GM21447 (cell line): ENCODE data around the gene CSNK2A1.

ENCODE experiments used
- ATAC-seq: cut with Tn5 transposase; IDR thresholded peaks from one replicate; pipeline ENCODE4 v1.9.1; 2021; ENCODE audit not compliant: unreplicated experiment

The CSNK2A1 gene

DNA sequence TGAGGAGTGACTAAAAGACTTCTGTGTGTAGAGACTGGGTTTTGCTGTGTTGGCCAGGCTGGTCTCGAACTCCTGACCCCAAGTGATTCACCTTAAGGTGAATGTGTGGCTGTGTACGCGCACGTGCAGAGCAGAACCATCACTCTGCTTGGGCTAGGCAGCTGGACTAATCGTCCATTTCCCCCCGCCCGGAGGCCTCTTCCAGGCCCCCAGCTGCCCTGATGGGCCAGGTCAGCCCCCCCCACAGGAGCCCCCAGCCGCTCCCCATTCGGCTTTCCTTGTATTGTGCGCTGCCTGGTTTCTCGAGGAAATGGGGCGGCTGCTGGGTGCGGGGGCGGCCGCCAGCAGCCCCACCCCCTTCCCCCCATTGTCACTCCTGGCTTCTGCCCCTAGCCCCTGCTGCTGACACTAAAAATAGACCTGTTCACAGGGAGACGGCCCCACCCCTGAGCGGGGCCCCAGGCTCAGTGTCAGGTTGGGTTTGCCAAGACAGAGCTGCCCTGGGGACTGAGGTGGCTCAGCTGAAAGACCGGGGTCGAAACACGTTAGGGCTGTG lies 24.6 kb upstream of the CSNK2A1 start:
- ATAC-seq, result no peak

- ATAC-seq, result no peak
Measured at GRCh38 chr20:564192-564591, 20.6 kb upstream of the CSNK2A1 start.

DNA sequence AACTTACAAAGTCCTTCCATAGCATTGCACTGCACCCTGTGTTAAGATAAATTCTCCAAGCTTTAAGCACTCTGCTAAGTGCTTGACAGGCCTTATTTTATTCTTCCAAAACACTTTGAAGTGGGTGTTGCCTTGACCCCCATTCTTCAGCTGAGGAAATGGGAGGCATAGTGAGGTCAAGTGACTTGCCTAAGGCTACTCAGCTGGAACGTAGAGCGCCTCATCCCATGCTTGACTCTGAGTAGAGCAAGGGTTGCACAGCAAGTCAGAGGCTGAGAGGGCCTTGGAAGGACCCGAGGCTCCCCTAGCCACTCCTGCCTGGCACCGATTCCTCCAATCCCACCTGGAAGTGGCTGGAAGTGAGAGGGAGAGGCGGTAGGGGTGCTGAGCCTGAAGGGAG lies 19.6 kb upstream of the CSNK2A1 start:
- no peak for ATAC-seq

- no peak for ATAC-seq
Measured at GRCh38 chr20:562232-562897, 18.8 kb upstream of the CSNK2A1 start.

DNA sequence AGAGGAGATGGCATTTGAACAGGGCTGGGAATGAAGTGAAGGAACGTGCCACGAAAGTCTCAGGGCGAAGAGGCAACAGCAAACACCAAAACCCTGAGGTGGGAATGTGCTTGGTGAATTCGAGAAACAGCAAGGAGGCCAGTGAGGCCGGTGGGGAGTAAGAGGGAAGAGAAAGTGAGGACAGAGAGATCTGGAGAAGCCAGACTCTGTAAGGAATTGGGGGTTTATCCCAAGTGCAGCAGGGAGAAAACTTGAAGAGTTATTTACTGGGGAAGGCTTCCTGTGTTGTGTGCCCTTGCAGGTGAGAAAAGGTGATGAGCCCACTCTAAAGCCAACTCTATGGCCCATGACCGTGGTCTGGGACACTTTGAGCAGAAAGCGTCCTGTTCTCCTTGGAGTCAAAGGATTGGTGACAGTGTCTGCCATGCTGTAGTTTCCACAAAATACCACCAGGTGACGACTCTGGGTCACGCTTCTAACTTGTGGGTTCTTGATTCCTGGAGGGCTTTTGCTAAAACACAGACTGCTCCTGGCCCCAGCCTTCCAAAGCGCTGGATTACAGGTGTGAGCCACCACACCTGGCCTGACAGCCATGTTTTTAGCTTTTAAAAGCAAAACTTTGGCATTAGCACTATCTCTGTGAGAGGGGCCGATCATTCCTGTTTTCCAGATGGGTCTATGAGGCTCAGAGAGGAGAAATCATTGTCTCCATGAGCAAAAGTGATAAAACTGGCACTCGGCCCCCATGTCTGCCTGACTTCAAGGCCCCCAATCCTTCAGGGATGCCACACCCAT lies 18.0 kb upstream of the CSNK2A1 start:
- no peak for ATAC-seq

DNA sequence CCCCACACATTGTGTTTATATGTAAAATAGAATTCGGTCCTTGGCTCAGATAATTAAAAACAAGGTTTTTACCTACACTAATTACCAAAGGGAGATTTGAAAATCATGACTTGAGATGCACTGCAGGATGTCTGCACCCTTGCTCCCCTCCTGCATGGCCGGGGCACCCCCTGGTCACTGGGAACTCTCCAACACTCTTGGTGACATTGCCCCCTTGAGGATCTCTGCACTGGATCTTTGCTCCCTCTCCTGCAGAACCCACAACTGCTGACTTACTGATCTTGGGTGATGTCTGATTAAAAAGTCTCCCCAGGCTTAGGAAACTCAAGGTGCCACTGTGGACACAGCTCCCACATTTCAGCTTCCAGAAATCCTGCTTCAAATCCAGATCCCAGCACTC lies 17.1 kb upstream of the CSNK2A1 start:
- no peak for ATAC-seq

DNA sequence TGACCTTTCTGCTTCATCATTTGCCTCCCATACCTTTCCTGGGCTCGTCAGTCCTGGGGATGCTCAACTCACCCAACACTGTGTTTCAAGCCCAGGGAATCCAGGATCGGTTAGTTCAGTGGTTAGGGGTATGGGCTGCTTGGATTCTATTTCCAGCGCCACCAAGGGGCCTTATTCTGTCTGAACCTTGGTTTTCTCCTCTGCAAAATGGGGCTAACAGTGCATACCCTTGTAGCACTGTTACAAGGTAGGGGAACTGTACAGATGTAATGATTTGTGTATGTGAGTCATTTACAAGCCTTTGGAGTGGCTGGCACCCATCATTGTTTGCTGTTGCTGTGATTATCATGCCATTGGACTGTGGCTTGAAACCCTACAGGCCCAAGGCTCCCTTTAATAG lies 14.5 kb upstream of the CSNK2A1 start:
- no peak for ATAC-seq

GRCh38 chr20:556984-557383 lies 13.4 kb upstream of the CSNK2A1 start:
- no peak for ATAC-seq

- ATAC-seq, result no peak
Measured at GRCh38 chr20:555976-556385, 12.4 kb upstream of the CSNK2A1 start.

GRCh38 chr20:550611-551010 lies 7.0 kb upstream of the CSNK2A1 start:
- ATAC-seq, result no peak

- no peak for ATAC-seq
Measured at GRCh38 chr20:549722-550496, 6.3 kb upstream of the CSNK2A1 start.

DNA sequence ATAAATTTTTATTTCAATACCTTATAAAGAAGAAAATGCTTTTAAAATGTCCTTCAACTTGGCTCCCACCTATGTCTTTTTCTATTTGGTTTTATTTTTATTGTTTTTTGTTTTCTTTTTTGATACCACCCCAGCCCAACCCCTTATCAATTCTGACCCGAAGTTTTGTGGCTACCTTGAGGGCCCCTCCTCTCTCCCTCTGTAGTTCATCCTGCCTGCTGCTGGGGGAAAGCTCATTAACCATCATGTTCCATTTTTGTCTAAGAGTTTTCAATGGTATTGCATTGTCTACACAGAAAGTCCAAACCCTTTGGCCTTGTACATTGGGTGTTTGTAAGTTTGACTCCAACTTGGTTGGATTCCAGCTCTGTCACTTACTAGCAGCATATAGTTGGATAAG lies 5.3 kb upstream of the CSNK2A1 start:
- ATAC-seq, result no peak

DNA sequence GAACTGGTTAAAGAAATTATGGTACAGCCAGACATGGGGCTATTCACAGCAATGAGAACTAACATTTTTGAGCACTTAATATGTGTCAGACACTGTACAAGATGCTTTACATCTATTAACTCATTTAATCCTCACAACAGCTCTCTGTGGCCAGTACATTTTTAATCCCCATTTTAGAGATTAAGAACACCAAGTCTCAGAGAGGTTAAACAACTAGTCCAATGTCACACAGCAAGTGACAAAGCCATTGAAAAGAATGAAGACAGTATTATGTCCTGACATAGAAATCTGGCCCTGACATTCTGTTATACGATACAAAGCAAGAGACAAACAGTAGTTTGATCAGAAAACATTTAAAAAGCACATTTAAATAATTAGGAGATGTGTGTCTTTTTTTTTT lies 3.8 kb upstream of the CSNK2A1 start:
- ATAC-seq, result no peak

DNA sequence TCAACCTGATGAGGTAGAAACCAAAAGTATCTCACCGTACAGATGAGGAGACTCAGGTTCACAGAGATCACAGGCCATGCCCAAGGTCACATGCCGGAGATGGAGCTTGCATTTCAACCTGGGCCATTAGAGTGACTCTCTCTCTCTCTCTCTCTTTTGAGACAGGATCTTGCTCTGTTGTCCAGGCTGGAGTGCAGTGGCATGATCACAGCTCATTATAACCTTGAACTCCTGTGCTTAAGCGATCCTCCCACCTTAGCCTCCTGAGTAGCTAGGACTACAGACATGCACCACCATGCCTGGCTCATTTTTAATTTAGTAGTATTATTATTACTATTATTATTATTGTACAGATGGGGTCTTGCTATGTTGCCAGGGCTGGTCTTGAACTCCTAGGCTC lies 2.8 kb upstream of the CSNK2A1 start:
- ATAC-seq, result no peak

- ATAC-seq, result no peak
Measured at GRCh38 chr20:544153-544725, 649 bp upstream of the CSNK2A1 start.

DNA sequence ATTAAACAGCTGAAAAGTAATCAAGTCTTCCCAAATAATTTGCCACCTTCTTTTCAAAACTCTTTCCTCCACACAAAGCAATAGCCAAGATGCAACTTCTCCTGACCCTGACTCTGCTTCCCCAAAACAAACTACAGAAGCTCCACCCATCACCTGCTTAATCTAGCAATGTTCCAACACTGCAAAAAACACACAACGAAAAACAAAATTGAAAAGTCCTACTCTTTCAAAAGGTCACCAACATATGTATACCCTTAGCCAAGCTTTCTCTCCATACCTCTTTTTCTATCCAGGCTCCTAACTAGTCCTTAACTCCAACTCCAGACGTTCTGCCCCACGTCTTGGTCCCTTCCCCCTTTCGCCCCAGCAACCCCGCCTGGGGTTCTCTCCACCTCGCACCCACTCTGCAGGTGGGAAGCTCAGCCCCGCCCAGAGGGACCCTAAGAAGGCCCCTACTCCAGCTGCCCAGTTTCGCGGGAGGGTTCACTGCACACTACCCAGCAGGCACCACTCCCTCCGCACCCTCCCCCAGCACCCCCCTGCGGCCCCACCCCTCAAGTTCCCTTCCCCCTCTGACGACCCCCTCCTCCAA lies 717 bp downstream of the CSNK2A1 start:
- ATAC-seq, result peak; percentile 32

DNA sequence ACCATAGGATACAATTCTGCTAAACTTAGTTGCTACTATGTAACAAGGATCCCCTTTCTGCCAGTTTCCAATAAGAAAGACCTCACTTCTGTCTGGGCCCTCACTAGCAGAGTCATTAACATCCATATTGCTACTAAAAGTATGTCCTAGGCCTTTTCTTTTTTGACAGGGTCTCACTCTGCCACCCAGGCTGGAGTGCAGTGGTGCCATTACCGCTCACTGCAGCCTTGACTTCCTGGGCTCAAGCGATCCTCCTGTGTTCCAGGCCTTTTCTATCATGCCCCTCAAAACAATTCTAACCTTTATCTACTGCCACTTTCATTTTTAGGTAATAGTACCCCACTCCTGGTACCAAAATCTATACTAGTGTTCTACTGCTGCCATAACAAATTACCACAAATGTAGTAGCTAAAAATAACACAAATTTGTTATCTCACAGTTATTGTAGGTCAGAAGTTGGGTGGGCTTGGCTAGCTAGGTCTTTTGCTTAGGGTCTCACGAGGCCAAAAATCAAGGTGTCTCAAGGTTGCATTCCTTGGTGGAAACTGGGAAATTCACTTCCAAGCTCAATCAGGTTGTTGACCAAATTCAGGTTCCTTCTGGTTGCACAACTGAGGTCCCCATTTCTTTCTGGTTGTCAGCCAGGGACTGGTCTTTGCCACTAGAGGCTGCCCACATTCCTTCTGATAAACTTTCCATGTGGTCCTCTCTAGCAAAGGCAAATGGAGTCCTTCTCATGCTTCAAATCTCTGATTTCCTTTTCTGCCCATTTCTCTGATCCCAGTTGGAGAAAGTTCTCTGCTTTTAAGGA lies 3.0 kb downstream of the CSNK2A1 start:
- ATAC-seq, result no peak

GRCh38 chr20:539848-540247 lies 3.7 kb downstream of the CSNK2A1 start:
- ATAC-seq, result no peak

- no peak for ATAC-seq
Measured at GRCh38 chr20:539191-539590, 4.4 kb downstream of the CSNK2A1 start.

GRCh38 chr20:537983-538382 lies 5.6 kb downstream of the CSNK2A1 start:
- ATAC-seq, result no peak
